Measurements from ENCODE around the gene KCTD16.

KCTD16 gene

GRCh38 chr5:144284931-144285502 is 114.3 kb downstream of the KCTD16 start:
- no peak for DNase-seq (ENCODE audit: low read depth)

GRCh38 chr5:144289277-144289676 is 118.6 kb downstream of the KCTD16 start:
- DNase-seq (ENCODE audit: low read depth): no peak

- DNase-seq (ENCODE audit: low read depth): no peak
These were observed 121.4 kb downstream of the KCTD16 start for GRCh38 chr5:144292029-144292428.

- DNase-seq (ENCODE audit: low read depth): no peak
These were observed 124.6 kb downstream of the KCTD16 start for GRCh38 chr5:144295284-144295683.

GRCh38 chr5:144297081-144297480 is 126.4 kb downstream of the KCTD16 start:
- DNase-seq (ENCODE audit: low read depth): no peak

GRCh38 chr5:144298658-144299057 is 128.0 kb downstream of the KCTD16 start:
- no peak for DNase-seq (ENCODE audit: low read depth)

GRCh38 chr5:144304688-144305087 is 134.0 kb downstream of the KCTD16 start:
- DNase-seq (ENCODE audit: low read depth): no peak

GRCh38 chr5:144307736-144308135 is 137.1 kb downstream of the KCTD16 start:
- DNase-seq (ENCODE audit: low read depth): no peak

GRCh38 chr5:144308174-144308573 is 137.5 kb downstream of the KCTD16 start:
- DNase-seq (ENCODE audit: low read depth): no peak

GRCh38 chr5:144308906-144309670 is 138.4 kb downstream of the KCTD16 start:
- DNase-seq (ENCODE audit: low read depth): peak; percentile 24

GRCh38 chr5:144310621-144311020 is 139.9 kb downstream of the KCTD16 start:
- no peak for DNase-seq (ENCODE audit: low read depth)

GRCh38 chr5:144313147-144313726 is 142.6 kb downstream of the KCTD16 start:
- DNase-seq (ENCODE audit: low read depth): no peak

GRCh38 chr5:144315026-144315425 is 144.4 kb downstream of the KCTD16 start:
- no peak for DNase-seq (ENCODE audit: low read depth)

- DNase-seq (ENCODE audit: low read depth): no peak
These were observed 145.4 kb downstream of the KCTD16 start for GRCh38 chr5:144315994-144316634.

- no peak for DNase-seq (ENCODE audit: low read depth)
These were observed 147.3 kb downstream of the KCTD16 start for GRCh38 chr5:144318011-144318410.

GRCh38 chr5:144318460-144318859 is 147.8 kb downstream of the KCTD16 start:
- DNase-seq (ENCODE audit: low read depth): no peak

GRCh38 chr5:144323181-144323580 is 152.5 kb downstream of the KCTD16 start:
- DNase-seq (ENCODE audit: low read depth): no peak

GRCh38 chr5:144325532-144325931 is 154.9 kb downstream of the KCTD16 start:
- no peak for DNase-seq (ENCODE audit: low read depth)

- no peak for DNase-seq (ENCODE audit: low read depth)
These were observed 157.8 kb downstream of the KCTD16 start for GRCh38 chr5:144328494-144328893.

GRCh38 chr5:144328980-144329379 is 158.3 kb downstream of the KCTD16 start:
- no peak for DNase-seq (ENCODE audit: low read depth)

GRCh38 chr5:144329681-144330080 is 159.0 kb downstream of the KCTD16 start:
- no peak for DNase-seq (ENCODE audit: low read depth)

- no peak for DNase-seq (ENCODE audit: low read depth)
These were observed 160.7 kb downstream of the KCTD16 start for GRCh38 chr5:144331361-144331760.

GRCh38 chr5:144332265-144332664 is 161.6 kb downstream of the KCTD16 start:
- no peak for DNase-seq (ENCODE audit: low read depth)
